Mucosa of rectum (tissue), 2 donors: ENCODE results near the gene TRIM37.

Experiments
- H3K27ac ChIP-seq, 2 donors: one replicate each; pipeline ENCODE4 v1.7.0; 2013; ENCODE audit warnings: inconsistent platforms in 2 of 2, low read depth in 2 of 2, low read length in 2 of 2
- H3K27me3 ChIP-seq, 2 donors: one replicate each; pipeline ENCODE4 v1.7.0; 2013; ENCODE audit warnings: low read length in 2 of 2; ENCODE audit not compliant: control insufficient read depth in 2 of 2, insufficient read depth in 2 of 2
- H3K36me3 ChIP-seq, 2 donors: one replicate each; pipeline ENCODE4 v1.7.0; 2013; ENCODE audit warnings: low read length in 2 of 2; ENCODE audit not compliant: control insufficient read depth in 2 of 2, insufficient read depth in 2 of 2
- H3K4me1 ChIP-seq, 2 donors: one replicate each; pipeline ENCODE4 v1.7.0; 2013; ENCODE audit warnings: low read length in 2 of 2, mild to moderate bottlenecking in 1 of 2; ENCODE audit not compliant: control insufficient read depth in 2 of 2, insufficient read depth in 2 of 2
- H3K4me3 ChIP-seq, 2 donors: one replicate each; pipeline ENCODE4 v1.7.0; 2013; ENCODE audit warnings: low read length in 2 of 2
- H3K9ac ChIP-seq, 2 donors: one replicate each; pipeline ENCODE4 v1.7.0; 2013; ENCODE audit warnings: low read length in 2 of 2, low read depth in 1 of 2, mild to moderate bottlenecking in 1 of 2
- H3K9me3 ChIP-seq, 2 donors: one replicate each; pipeline ENCODE4 v1.7.0; 2013; ENCODE audit warnings: low read length in 2 of 2; ENCODE audit not compliant: control insufficient read depth in 2 of 2
- donor health status: healthy.
- donor health status: Normal muscosa, but diverticular disease.

The TRIM37 gene

GRCh38 chr17:59111539-59111938 lies 4.9 kb upstream of the TRIM37 start:
- Histone ChIP-seq H3K4me3 (no peak overlapping the region), H3K36me3 (no peaks in the 10 kb centered on the region), H3K9ac (no peak overlapping the region), H3K4me1 (peaks cover 3 to 7% of the 10 kb centered on the region in 2 donors), H3K9me3 (no peaks in the 10 kb centered on the region), H3K27ac (no peak overlapping the region), H3K27me3 (no peaks in the 10 kb centered on the region)

DNA sequence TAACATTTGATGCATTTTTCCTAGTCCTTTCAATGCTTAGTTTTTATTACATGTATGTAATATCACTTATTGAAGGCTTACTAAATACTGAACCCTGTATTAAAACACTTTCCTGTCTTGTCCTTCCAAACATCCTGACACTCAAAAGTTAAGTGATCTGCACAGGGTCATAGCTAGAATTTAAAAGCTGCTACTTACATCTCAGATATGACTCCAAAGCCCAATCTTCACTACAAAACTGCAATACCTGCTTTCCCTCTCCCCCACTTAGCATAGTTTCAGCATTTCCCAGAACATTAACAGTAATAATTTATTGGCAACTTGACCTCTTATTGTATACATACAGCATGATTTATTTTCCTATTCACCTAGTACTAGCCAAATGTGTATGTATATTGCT lies 4.3 kb upstream of the TRIM37 start:
- H3K9ac ChIP-seq, result no peak overlapping the region
- H3K36me3 ChIP-seq, result no peaks in the 10 kb centered on the region
- no peak overlapping the region for H3K4me3 ChIP-seq
- H3K4me1 ChIP-seq, result peaks cover 5 to 7% of the 10 kb centered on the region in 2 donors
- no peak overlapping the region for H3K27ac ChIP-seq
- H3K9me3 ChIP-seq, result no peaks in the 10 kb centered on the region
- no peaks in the 10 kb centered on the region for H3K27me3 ChIP-seq

GRCh38 chr17:59108400-59109102 lies 1.9 kb upstream of the TRIM37 start:
- Histone ChIP-seq H3K36me3 (no peaks in the 10 kb centered on the region), H3K4me3 (no peak overlapping the region), H3K4me1 (peaks cover 11 to 13% of the 10 kb centered on the region in 2 donors), H3K27me3 (no peaks in the 10 kb centered on the region), H3K9ac (no peak overlapping the region), H3K27ac (no peak overlapping the region), H3K9me3 (no peaks in the 10 kb centered on the region)

GRCh38 chr17:59107306-59107670 lies 608 bp upstream of the TRIM37 start:
- Histone ChIP-seq H3K27me3 (no peaks in the 10 kb centered on the region), H3K4me1 (peaks cover 11 to 13% of the 10 kb centered on the region in 2 donors), H3K4me3 (peak overlapping the region; percentile 80 to 96), H3K9me3 (no peaks in the 10 kb centered on the region), H3K27ac (peak overlapping the region; percentile 84 to 89), H3K36me3 (no peaks in the 10 kb centered on the region), H3K9ac (peak overlapping the region; percentile 60 to 82)

GRCh38 chr17:59105852-59106462 lies 723 bp downstream of the TRIM37 start:
- Histone ChIP-seq H3K9ac (peak overlapping the region; percentile 75 to 87), H3K9me3 (no peaks in the 10 kb centered on the region), H3K27ac (peak overlapping the region; percentile 84 to 89), H3K36me3 (no peaks in the 10 kb centered on the region), H3K27me3 (no peaks in the 10 kb centered on the region), H3K4me3 (peak overlapping the region; percentile 80 to 96), H3K4me1 (peaks cover 11 to 13% of the 10 kb centered on the region in 2 donors)

DNA sequence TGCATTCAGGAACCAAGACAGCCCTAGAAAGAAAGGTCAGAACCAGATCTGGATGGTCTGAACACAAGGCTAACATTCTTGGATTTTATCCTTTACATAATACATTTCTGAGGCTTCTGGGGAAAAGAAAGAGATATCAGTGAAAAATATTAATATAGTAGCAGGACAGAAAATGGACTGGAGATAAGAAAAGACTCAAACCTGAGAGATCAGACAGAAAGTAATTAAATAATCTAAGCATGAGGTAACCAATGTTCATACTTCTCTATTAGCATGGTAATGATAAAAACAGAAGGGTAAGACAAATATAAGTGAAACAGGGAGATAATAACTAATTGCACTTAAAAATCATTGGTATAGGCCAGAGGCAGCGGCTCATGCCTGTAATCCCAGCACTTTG lies 5.5 kb downstream of the TRIM37 start:
- no peaks in the 10 kb centered on the region for H3K27me3 ChIP-seq
- H3K4me3 ChIP-seq, result no peak overlapping the region
- no peak overlapping the region for H3K9ac ChIP-seq
- H3K9me3 ChIP-seq, result no peaks in the 10 kb centered on the region
- H3K4me1 ChIP-seq, result peaks cover 6 to 8% of the 10 kb centered on the region in 2 donors
- no peak overlapping the region for H3K27ac ChIP-seq
- no peaks in the 10 kb centered on the region for H3K36me3 ChIP-seq

GRCh38 chr17:59097876-59098275 lies 8.8 kb downstream of the TRIM37 start:
- no peak overlapping the region for H3K4me3 ChIP-seq
- H3K4me1 ChIP-seq, result peaks cover 6 to 12% of the 10 kb centered on the region in 2 donors
- H3K27me3 ChIP-seq, result no peaks in the 10 kb centered on the region
- no peak overlapping the region for H3K9ac ChIP-seq
- no peaks in the 10 kb centered on the region for H3K9me3 ChIP-seq
- H3K36me3 ChIP-seq, result no peaks in the 10 kb centered on the region
- no peak overlapping the region for H3K27ac ChIP-seq

GRCh38 chr17:59094861-59095530 lies 11.7 kb downstream of the TRIM37 start:
- Histone ChIP-seq H3K4me1 (peaks cover 6 to 12% of the 10 kb centered on the region in 2 donors), H3K4me3 (no peak overlapping the region), H3K27ac (no peak overlapping the region), H3K9me3 (no peaks in the 10 kb centered on the region), H3K9ac (no peak overlapping the region), H3K27me3 (no peaks in the 10 kb centered on the region), H3K36me3 (no peaks in the 10 kb centered on the region)

- no peak overlapping the region for H3K9ac ChIP-seq
- H3K4me1 ChIP-seq, result peaks cover 6 to 12% of the 10 kb centered on the region in 2 donors
- H3K4me3 ChIP-seq, result peak overlapping the region in 1 of 2 donors; percentile 44
- H3K9me3 ChIP-seq, result no peaks in the 10 kb centered on the region
- peaks cover 0 to 8% of the 10 kb centered on the region in 2 donors for H3K36me3 ChIP-seq
- H3K27ac ChIP-seq, result peak overlapping the region in 1 of 2 donors; percentile 38
- H3K27me3 ChIP-seq, result no peaks in the 10 kb centered on the region
These were observed 12.9 kb downstream of the TRIM37 start for GRCh38 chr17:59093702-59094231.

- H3K4me3 ChIP-seq, result peak overlapping the region in 1 of 2 donors; percentile 44
- H3K36me3 ChIP-seq, result peaks cover 3 to 8% of the 10 kb centered on the region in 2 donors
- peak overlapping the region in 1 of 2 donors; percentile 38 for H3K27ac ChIP-seq
- H3K9ac ChIP-seq, result no peak overlapping the region
- H3K4me1 ChIP-seq, result peaks cover 6 to 12% of the 10 kb centered on the region in 2 donors
- H3K27me3 ChIP-seq, result no peaks in the 10 kb centered on the region
- no peaks in the 10 kb centered on the region for H3K9me3 ChIP-seq
These were observed 13.5 kb downstream of the TRIM37 start for GRCh38 chr17:59093145-59093701.
